ENCODE data around the gene CTSZ.
"Not testable (repeated sequence)": the region's sequence is repeated elsewhere in the genome, so short reads cannot be mapped to it uniquely, and the experiment has no call there.

CTSZ gene

GRCh38 chr20:59016795-59017492 is 9.9 kb upstream of the CTSZ start:
- no peak for DNase-seq
- in situ Hi-C loops (cut with HindIII; ENCODE audit: low pct_ligation_motif_present, low pct_unique_long_range_greater_than_20kb, low sequenced_read_pairs) = no loop called here

DNA sequence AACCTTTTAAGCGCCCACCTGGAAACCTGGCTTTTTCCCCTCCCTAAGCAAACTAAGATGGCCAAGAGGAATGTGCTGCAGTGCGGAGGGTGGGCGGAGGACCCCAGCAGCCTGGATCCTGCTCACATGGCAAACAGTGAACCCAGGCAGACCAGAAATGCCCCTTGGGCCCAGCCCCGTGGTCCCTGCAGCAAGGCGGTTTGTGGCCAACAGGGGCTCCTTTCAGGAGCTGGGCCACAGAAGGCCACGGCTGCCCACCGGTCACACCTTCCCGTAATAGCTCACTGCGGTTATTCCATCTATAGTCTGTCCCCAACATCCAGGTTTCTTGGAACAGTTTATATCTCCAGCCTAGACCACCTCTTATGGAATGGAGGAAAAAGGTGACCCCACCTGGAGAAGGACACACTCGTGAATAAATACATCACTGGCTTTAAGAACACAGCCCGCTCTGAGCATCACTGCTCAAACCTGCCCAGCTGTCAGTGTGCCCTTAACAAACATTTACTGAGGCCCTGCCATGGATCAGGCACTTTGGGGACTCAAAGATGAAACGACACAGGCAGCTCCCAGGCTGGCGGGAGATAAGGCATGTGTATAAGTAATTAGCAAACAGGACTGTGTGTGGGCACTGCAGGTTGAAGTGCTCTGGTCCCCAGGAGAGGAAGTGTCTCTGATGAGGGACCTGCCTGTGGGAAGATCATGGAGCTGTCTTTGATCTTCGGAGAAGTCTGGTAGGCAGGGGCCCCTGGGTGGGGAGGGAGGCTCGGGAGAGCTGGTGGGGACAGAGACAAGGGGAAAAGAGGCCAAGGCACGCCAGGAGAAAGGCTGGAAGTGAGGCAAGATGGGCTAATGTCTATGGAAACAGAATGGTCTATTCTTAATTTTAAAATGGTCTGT is 9.0 kb upstream of the CTSZ start:
- DNase-seq = no peak
- in situ Hi-C loops (cut with HindIII; ENCODE audit: low pct_ligation_motif_present, low pct_unique_long_range_greater_than_20kb, low sequenced_read_pairs) = no loop called here

- in situ Hi-C loops (cut with HindIII; ENCODE audit: low pct_ligation_motif_present, low pct_unique_long_range_greater_than_20kb, low sequenced_read_pairs) = no loop called here
- no peak for DNase-seq
Measured at GRCh38 chr20:59015411-59015810, 8.4 kb upstream of the CTSZ start.

- no peak for DNase-seq
- in situ Hi-C loops (cut with HindIII; ENCODE audit: low pct_ligation_motif_present, low pct_unique_long_range_greater_than_20kb, low sequenced_read_pairs) = no loop called here
Measured at GRCh38 chr20:59014680-59015389, 7.8 kb upstream of the CTSZ start.

DNA sequence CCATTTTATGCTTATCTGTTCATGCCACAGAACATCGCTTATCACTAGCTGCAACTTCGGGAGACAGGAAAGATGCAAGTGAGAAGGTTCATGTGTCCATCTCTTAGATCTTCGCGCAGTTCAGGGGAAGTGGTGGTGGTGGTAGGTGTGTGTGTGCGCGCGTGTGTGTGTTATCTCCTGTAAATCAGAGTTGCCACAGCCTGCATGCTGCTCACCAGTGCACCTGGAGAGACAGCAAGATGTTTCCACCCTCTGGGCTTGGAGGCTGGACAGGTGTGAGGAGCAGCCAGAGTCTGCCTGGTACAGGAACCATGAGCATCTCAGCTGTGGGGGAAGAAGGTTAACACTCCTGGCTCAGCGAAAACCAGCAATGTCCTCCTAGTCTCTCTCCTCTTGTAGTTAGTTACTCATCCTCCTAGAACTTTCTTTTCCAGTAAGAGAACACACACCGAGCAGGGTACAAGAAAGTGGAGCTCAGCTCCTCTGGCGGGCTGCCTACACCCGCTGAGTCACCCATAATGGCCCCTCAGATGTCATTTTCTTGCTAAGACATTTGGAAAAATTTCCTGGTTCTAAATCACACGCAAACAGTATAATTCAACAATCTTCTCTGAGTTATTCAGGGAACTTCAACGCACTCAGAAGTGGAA is 7.0 kb upstream of the CTSZ start:
- DNase-seq = no peak

GRCh38 chr20:59013031-59013951 is 6.2 kb upstream of the CTSZ start:
- in situ Hi-C loops (cut with HindIII; ENCODE audit: low pct_ligation_motif_present, low pct_unique_long_range_greater_than_20kb, low sequenced_read_pairs) = no loop called here
- DNase-seq = no peak

More for the DNA sequence above, 7.0 kb upstream of the CTSZ start:
- in situ Hi-C loops (cut with HindIII; ENCODE audit: low pct_ligation_motif_present, low pct_unique_long_range_greater_than_20kb, low sequenced_read_pairs) = no loop called here

DNA sequence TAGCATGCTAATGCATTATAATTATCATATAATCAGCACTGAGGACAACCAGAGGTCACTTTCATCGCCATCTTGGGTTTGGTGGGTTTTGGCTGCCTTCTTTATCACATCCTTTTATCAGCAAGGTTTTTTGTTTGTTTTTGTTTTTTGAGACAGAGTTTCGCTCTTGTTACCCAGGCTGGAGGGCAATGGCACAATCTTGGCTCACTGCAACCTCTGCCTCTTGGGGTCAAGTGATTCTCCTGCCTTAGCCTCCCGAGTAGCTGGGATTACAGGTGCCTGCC is 4.8 kb upstream of the CTSZ start:
- in situ Hi-C loops (cut with HindIII; ENCODE audit: low pct_ligation_motif_present, low pct_unique_long_range_greater_than_20kb, low sequenced_read_pairs); DNase-seq: not testable (repeated sequence)

DNA sequence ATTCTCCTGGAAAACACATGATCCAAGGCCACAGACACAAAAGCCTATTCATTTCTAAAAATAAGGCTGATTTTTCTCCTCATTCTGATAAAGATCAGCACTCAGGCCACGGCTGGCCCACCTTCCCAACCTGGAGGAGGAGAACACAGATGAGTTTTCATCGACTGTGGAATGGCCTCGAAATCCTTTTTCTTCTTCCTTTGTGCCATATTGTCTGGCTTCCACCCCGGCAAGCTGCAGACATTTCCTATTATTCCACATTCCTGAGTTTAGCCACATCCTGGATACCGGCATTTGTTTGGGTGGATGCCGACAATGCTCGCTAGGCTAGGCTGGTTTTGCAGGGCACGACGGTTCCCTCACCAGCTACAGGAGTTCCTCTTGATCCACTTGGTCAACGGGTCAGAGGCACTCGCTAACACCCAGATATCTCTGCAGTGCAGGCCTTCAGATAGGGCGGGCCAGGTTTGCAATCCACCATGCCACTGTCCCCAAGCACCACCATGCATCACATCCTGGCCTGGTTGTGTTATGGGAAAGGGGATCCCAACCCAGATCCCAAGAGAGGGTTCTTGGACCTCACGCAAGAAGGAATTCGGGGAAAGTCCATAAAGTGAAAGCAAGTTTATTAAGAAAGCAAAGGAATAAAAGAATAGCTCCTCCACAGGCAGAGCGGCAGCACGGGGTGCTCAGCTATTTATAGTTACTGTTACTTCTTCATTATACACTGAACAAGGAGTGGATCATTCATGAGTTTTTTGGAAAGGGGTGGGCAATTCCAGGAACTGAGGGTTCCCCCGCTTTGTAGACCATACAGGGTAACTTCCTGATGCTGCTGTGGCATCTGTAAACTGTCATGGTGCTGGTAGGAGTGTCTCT is 4.2 kb upstream of the CTSZ start:
- in situ Hi-C loops (cut with HindIII; ENCODE audit: low pct_ligation_motif_present, low pct_unique_long_range_greater_than_20kb, low sequenced_read_pairs) = no loop called here

GRCh38 chr20:59010321-59010994 is 3.4 kb upstream of the CTSZ start:
- in situ Hi-C loops (cut with HindIII; ENCODE audit: low pct_ligation_motif_present, low pct_unique_long_range_greater_than_20kb, low sequenced_read_pairs) = no loop called here
- DNase-seq = peak; percentile 56

More for the DNA sequence above, 4.2 kb upstream of the CTSZ start:
- peak; percentile 91 for DNase-seq

- DNase-seq = no peak
- in situ Hi-C loops (cut with HindIII; ENCODE audit: low pct_ligation_motif_present, low pct_unique_long_range_greater_than_20kb, low sequenced_read_pairs) = no loop called here
Measured at GRCh38 chr20:59008715-59009336, 1.8 kb upstream of the CTSZ start.

DNA sequence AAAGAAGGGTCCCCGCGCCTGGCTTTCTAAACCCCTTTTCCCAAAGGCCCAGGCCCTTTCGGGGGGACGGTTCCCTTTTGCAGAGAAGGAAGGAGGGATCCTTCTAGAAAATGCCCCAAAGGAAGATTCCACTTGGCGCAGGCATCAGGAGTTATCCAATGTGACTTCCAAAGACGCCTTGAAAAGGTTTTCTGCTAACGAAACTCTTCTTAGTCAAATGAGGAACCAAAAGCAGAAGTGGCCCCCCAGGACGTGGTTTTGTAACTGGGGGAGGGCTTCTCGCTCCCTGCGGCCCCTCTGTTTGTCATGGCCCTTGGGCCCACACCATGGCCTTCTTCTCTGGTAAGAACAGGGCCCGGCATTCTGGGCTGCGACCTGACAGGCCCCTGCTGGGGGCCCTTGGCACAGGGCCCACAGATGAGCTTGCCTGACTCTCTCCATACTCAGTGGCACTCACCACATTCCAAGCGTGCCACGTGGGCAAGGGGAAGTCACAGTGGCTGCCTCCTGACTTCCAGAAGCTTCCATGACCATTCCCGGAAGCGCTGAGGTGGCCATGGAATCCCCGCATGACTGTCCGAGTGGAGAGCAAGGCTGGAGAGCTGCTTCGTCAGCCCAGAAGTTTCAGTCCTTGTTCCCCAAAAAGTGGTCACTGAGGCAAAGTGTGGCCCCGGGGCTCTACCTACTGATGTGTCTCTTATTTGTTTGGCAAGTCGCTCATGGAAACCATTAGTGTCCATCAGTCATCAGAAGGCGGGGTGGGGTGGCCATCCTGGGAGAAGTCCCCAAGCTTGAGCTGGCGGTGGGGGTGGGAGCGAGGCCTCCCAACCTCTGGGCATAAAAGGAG is 834 bp upstream of the CTSZ start:
- DNase-seq = no peak
- in situ Hi-C loops (cut with HindIII; ENCODE audit: low pct_ligation_motif_present, low pct_unique_long_range_greater_than_20kb, low sequenced_read_pairs) = no loop called here

DNA sequence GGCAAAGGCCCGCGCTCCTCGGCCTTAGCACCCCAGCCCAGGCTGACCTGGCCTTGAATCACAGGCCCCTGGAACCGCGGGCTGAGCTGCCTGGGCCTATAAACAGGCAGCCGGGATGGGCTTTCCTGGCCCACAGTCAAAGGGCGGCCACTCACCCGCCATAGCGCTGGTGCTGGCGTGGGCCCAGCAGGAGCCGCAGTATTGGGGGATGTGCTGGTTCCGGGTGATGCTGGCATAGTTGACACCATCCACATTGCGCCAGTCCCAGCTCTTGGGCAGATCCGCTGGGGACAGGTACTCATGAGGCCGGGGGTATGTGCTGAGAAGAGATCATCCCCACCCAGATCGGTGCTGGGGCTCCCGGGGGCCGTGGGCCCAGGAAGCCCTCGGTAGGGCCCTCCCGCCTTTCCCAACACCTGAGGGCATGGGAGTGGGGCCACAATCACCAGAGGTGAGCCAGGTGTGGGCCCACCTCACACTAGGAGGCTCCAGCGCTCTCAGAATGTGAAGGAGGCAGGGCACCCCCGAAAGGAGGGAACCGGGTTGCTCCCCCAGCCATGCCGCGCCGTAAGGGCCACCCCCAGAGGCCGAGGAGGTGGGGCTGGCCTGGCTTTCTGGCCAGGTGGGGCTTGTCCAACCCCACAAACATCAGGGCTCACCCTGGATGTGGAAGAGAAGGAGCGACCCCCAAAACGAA is 739 bp downstream of the CTSZ start:
- DNase-seq = no peak
- in situ Hi-C loops (cut with HindIII; ENCODE audit: low pct_ligation_motif_present, low pct_unique_long_range_greater_than_20kb, low sequenced_read_pairs) = no loop called here

GRCh38 chr20:59005523-59006166 is 1.4 kb downstream of the CTSZ start:
- in situ Hi-C loops (cut with HindIII; ENCODE audit: low pct_ligation_motif_present, low pct_unique_long_range_greater_than_20kb, low sequenced_read_pairs) = no loop called here
- DNase-seq = no peak

- in situ Hi-C loops (cut with HindIII; ENCODE audit: low pct_ligation_motif_present, low pct_unique_long_range_greater_than_20kb, low sequenced_read_pairs) = no loop called here
- DNase-seq = no peak
Measured at GRCh38 chr20:59004763-59005522, 2.1 kb downstream of the CTSZ start.
